NCI-H510A (cell line): ENCODE results near the gene PLPP2.
"Not testable (repeated sequence)": the region's sequence is repeated elsewhere in the genome, so short reads cannot be mapped to it uniquely, and the experiment has no call there.

Source experiments
- DNase-seq: peaks from one replicate; lab custom pipeline; 2025; lab: John Stamatoyannopoulos, UW

Gene PLPP2

DNA sequence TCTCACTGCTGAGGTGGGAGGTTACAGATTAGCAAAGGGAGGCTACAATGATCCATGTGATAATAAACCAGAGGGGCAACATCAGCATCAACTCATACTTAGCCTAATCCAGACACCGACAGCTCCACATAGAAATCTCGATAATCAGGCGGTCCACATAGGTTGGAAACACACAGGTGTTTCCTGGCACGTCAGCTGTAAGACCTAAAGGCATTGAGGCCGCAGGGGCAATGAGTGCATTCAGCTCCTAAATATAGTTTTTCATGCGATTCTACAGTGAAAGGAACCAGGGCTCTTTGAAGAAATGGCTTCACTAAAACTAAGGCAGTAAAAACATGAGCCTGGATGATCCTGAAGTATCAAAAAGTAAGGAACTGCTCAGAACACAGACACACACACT lies 19.3 kb downstream of the PLPP2 start:
- DNase-seq = no peak

DNA sequence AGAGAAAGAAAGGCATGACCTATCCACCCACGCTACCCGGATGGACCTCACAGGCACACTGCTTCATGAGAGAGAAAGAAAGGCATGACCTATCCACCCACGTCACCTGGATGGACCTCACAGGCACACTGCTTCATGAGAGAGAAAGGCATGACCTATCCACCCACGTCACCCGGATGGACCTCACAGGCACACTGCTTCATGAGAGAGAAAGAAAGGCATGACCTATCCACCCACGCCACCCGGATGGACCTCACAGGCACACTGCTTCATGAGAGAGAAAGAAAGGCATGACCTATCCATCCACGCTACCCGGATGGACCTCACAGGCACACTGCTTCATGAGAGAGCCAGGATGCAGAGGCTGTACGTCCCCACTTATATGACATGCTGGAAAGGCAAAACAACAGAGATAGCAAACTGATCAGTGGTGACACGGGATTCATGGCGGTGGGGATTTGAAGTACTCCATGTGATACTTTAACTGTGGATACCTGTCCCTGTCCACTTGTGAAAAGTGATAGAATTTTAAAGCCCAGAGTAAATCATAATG lies 20.4 kb downstream of the PLPP2 start:
- not testable (repeated sequence) for DNase-seq

DNA sequence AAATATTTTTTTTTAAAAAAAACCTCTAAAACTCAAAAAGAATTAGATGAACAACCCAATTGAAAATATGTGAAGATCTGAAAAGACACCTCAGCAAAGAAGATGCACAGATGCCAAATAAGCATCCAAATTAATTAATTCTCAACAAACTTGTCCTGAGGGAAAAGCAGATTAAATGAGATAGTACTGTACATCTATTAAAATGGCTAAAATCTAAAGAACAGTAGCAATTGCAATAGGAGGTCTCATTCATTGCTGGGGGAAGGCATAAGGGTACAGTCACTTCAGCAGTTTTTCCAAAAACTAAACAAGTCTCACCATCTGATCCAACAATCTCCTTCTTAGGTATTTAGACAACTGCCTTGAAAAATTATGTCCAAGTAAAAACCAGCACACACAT lies 22.0 kb downstream of the PLPP2 start:
- no peak for DNase-seq

DNA sequence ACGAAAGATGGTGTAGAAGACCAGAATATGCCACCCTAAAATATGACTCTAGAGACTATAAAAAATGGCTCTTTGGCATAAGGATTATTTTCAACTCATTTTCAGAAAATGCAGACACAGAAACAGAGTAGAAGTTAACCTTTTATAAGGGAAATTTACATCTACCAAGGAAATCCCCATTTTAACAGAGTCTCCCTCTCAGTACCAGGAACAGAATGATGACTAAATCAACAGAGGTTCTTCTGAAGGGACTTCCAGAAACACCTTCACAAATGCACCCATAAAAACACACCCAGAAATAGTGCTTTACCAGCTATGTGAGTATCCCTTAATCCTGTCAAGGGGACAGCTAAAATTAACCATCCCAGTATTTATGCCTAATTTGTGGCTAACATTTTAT lies 29.1 kb downstream of the PLPP2 start:
- no peak for DNase-seq

DNA sequence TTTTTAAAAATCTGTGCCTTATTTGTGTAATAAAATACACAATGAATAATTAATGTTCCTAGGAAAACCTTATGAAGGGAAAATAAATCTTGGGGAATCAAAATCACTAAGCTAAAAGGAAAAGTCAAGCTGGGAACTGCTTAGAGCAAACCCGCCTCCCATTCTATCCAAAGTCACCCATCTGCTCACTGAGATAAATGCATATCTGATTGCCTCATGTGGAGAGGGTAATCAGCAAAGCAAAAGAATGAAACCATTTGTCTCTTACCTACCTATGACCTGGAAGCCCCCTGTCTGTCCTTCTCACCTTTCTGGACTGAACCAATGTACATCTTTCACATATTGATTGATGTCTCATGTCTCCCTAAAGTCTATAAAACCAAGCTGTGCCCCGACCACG lies 34.4 kb downstream of the PLPP2 start:
- DNase-seq = not testable (repeated sequence)

DNA sequence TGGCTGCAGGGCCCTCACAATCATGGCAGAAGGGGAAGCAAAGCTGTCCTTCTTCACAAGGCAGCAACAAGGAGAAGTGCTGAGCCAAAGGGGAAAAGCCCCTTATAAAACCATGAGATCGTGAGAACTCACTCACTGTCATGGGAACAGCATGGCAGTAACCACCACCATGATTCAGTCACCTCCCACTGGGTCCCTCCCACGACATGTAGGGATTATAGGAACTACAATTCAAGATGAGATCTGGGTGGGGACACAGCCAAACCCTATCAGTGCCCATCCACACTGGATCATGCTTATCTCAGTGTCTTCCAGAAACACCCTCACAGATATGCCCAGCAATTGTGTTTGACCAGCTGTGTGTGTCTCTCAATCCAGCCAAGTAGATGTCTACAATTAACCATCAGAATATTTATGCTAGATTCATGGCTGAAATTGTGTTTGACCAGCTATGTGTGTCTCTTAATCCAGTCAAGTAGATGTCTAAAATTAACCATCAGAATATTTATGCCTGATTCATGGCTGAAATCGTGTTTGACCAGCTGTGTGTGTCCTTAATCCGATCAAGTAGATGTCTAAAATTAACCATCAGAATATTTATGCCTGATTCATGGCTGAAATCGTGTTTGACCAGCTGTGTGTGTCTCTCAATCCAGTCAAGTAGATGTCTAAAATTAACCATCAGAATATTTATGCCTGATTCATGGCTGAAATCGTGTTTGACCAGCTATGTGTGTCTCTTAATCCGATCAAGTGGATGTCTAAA lies 38.6 kb downstream of the PLPP2 start:
- not testable (repeated sequence) for DNase-seq

DNA sequence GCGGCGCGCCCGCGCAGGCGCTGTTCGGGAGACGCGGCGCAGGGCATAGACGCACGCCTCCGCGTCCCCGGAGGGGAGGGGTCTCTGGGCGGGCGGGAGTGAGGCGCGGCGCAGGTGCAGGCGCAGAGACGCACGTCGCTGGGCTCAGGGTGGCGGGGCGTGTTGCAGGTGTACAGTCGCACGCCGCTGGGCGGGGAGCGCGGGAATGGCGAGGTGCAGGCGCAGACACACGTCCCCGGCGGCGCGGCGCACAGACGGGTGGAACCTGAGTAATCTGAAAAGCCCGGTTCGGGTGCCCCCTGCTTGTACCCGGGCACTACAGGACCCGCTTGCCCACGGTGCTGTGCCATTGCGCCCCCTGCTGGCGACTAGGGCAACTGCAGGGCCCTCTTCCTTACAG lies 44.7 kb downstream of the PLPP2 start:
- no peak for DNase-seq

DNA sequence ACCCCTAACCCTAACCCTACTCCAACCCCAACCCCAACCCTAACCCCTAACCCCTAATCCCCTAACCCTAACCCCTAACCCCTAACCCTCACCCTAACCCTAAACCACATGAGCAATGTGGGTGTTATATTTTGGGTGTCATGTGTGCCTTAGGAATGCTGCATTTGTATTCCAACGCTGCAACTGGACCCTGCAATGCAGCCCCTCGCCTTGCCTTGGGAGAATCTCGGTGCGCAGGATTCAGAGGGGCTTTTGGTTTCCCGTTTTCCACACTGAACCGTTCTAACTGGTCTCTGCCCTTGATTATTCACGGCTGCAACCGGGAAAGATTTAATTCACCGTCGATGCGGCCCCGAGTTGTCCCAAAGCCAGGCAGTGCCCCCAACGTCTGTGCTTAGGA lies 45.3 kb downstream of the PLPP2 start:
- not testable (repeated sequence) for DNase-seq

DNA sequence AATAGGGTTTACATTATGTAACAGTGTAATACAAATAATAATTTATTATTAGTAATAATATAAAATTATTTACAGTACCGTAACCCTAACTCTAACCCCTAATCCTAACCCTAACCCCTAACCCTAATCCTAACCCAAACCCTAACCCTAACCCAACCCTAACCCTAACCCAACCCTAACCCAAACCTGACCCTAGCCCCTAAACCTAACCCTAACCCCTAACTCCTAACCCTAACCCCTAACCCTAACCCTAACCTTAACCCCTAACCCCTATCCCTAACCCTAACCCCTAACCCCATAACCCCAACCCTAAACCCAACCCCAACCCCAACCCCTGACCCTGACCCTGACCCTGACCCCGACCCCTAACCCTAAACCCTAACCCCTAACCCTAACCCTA lies 45.7 kb downstream of the PLPP2 start:
- DNase-seq = no peak
